ENCODE measurements around the gene CEP41. TPM values are rescaled to one million over a fixed set of nuclear protein-coding genes. Genes with fewer than 3 reads are reported as not detected.

Gene CEP41
- total RNA-seq, 4 donors from 2014 or later: 1.5 to 22.3 (median 8.3) TPM

- Histone ChIP-seq H3K27ac (no peak overlapping the region), H3K27me3 (no peaks in the 10 kb centered on the region), H3K4me3 (no peak overlapping the region), H3K9me3 (no peaks in the 10 kb centered on the region), H3K4me1 (peaks cover 0 to 10% of the 10 kb centered on the region in 2 donors), H3K36me3 (no peaks in the 10 kb centered on the region)
- no peak for DNase-seq
- TF ChIP-seq POLR2A (IDR thresholded peaks at IDR 0.05) (no peak), CTCF (IDR thresholded peaks at IDR 0.05) (no peak)
- intact Hi-C loops (cut with DNase I; ENCODE audit: low total_unique reads): no loop called here
Observed at GRCh38 chr7:130390486-130390885, 50.3 kb downstream of the CEP41 start.

- Histone ChIP-seq H3K36me3 (no peaks in the 10 kb centered on the region), H3K27me3 (no peaks in the 10 kb centered on the region), H3K9me3 (no peaks in the 10 kb centered on the region), H3K4me1 (peaks cover 0 to 10% of the 10 kb centered on the region in 2 donors), H3K27ac (no peak overlapping the region), H3K4me3 (no peak overlapping the region)
- no peak for DNase-seq
- intact Hi-C loops (cut with DNase I; ENCODE audit: low total_unique reads): no loop called here
- TF ChIP-seq CTCF (IDR thresholded peaks at IDR 0.05) (no peak), POLR2A (IDR thresholded peaks at IDR 0.05) (no peak)
Observed at GRCh38 chr7:130388671-130389070, 52.1 kb downstream of the CEP41 start.

DNA sequence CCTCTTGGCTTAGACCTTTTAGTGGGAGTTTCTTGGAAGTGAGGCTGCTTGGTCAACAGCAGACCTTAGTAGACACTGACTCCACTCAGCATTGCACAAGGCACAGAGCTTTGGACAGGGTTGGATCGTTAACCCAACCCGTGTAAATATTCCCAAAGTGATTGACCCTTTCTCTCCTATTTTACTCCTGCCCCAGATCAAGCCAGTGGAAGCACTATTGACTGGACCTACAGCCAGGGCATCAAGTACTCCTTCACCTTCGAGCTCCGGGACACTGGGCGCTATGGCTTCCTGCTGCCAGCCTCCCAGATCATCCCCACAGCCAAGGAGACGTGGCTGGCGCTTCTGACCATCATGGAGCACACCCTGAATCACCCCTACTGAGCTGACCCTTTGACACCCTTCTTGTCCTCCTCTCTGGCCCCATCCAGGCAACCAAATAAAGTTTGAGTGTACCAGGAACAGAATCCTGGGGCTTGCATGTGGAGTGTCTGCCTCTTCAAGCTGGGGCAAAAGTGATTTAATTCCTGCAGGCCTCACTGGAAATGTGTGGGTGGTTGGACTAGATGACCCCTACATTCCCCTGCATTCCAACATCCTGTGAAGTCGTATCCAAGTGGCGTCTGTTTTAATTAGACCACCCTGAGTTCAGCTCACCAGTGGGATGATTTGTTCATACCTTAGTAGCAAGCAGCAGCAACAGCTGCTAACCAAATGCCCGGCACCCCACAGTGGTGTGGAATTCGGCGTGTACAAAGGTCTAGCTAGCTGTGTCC lies 53.0 kb downstream of the CEP41 start:
- Histone ChIP-seq H3K4me3 (no peak overlapping the region), H3K27ac (no peak overlapping the region), H3K9me3 (no peaks in the 10 kb centered on the region), H3K27me3 (no peaks in the 10 kb centered on the region), H3K36me3 (no peaks in the 10 kb centered on the region), H3K4me1 (peaks cover 0 to 1% of the 10 kb centered on the region in 2 donors)
- no peak for DNase-seq
- intact Hi-C loops (cut with DNase I; ENCODE audit: low total_unique reads): no loop called here
- TF ChIP-seq CTCF (IDR thresholded peaks at IDR 0.05) (no peak), POLR2A (IDR thresholded peaks at IDR 0.05) (no peak)

GRCh38 chr7:130387306-130387627 lies 53.5 kb downstream of the CEP41 start:
- Histone ChIP-seq H3K4me3 (no peak overlapping the region), H3K27me3 (no peaks in the 10 kb centered on the region), H3K9me3 (no peaks in the 10 kb centered on the region), H3K4me1 (no peaks in the 10 kb centered on the region), H3K27ac (no peak overlapping the region), H3K36me3 (no peaks in the 10 kb centered on the region)
- intact Hi-C loops (cut with DNase I; ENCODE audit: low total_unique reads): no loop called here
- DNase-seq: no peak
- TF ChIP-seq POLR2A (IDR thresholded peaks at IDR 0.05): no peak
- TF ChIP-seq CTCF (IDR thresholded peaks at IDR 0.05): no peak

DNA sequence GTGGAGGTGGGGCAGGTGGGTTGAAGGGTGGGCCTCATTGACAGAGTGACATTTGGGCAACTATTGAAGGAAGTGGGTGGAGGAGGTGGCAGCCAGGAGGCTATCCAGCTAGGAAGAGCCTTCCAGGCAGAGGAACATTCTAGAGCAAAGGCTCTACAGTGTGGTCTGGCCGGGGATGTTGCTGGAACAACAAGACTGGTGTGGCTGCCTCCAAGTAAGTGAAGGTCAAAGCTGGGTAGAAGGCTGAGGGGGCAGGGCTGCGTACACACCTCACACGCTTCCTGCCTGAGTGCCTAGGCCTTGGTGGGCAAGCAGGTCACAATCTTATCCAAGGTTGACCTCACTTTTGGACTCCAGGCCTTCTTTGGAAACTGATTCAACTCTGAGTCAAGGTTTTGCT lies 53.9 kb downstream of the CEP41 start:
- H3K36me3 ChIP-seq: no peaks in the 10 kb centered on the region
- H3K4me3 ChIP-seq: no peak overlapping the region
- DNase-seq: no peak
- no peaks in the 10 kb centered on the region for H3K4me1 ChIP-seq
- no peak for TF ChIP-seq CTCF (IDR thresholded peaks at IDR 0.05)
- no peak for TF ChIP-seq POLR2A (IDR thresholded peaks at IDR 0.05)
- no peaks in the 10 kb centered on the region for H3K27me3 ChIP-seq
- H3K27ac ChIP-seq: no peak overlapping the region
- intact Hi-C loops (cut with DNase I; ENCODE audit: low total_unique reads): no loop called here
- H3K9me3 ChIP-seq: no peaks in the 10 kb centered on the region

All from uterus (tissue), 4 donors.